Hepatocyte (in vitro differentiated cells): ENCODE results near the gene PARG. TPM values are rescaled to one million over a fixed set of nuclear protein-coding genes. Genes with fewer than 3 reads are reported as not detected.

ENCODE experiments used
- DNase-seq: peaks from one replicate; pipeline ENCODE4 v3.0.0-alpha.2; 2016; ENCODE audit warnings: low spot score
- H2AFZ ChIP-seq: fragments of 200-600 bp; sonication (generic); 2 replicates; pipeline ENCODE4 v1.6.0; 2016; ENCODE audit warnings: antibody characterized with exemption, mild to moderate bottlenecking
- H3K27ac ChIP-seq: fragments of 200-600 bp; sonication (generic); 2 replicates; pipeline ENCODE4 v1.5.1; 2016; ENCODE audit warnings: mild to moderate bottlenecking
- H3K27me3 ChIP-seq: fragments of 200-600 bp; sonication (generic); 2 replicates; pipeline ENCODE4 v1.6.1; 2016
- H3K36me3 ChIP-seq: fragments of 200-600 bp; sonication (generic); replicated peaks from 2 replicates; pipeline ENCODE4 v1.5.1; 2016; ENCODE audit warnings: low read depth; ENCODE audit not compliant: insufficient read depth
- H3K4me1 ChIP-seq: fragments of 200-600 bp; sonication (generic); 2 replicates; pipeline ENCODE4 v1.5.1; 2016; ENCODE audit warnings: mild to moderate bottlenecking, moderate library complexity; ENCODE audit not compliant: insufficient read depth
- H3K4me2 ChIP-seq: fragments of 200-600 bp; sonication (generic); 2 replicates; pipeline ENCODE4 v1.6.0; 2016
- H3K4me3 ChIP-seq: fragments of 200-600 bp; sonication (generic); 2 replicates; pipeline ENCODE4 v1.5.1; 2016; ENCODE audit warnings: mild to moderate bottlenecking
- H3K79me2 ChIP-seq: fragments of 200-600 bp; sonication (generic); 2 replicates; pipeline ENCODE4 v1.6.0; 2017; ENCODE audit warnings: mild to moderate bottlenecking
- H3K9me2 ChIP-seq: fragments of 200-600 bp; sonication (generic); replicated peaks from 2 replicates; pipeline ENCODE4 v1.6.0; 2017; ENCODE audit warnings: mild to moderate bottlenecking; ENCODE audit not compliant: insufficient read depth
- H3K9me3 ChIP-seq: fragments of 200-600 bp; sonication (generic); 2 replicates; pipeline ENCODE4 v1.5.1; 2016; ENCODE audit warnings: low read depth, mild to moderate bottlenecking
- H4K20me1 ChIP-seq: fragments of 200-600 bp; sonication (generic); 2 replicates; pipeline ENCODE4 v1.6.0; 2016; ENCODE audit warnings: mild to moderate bottlenecking; ENCODE audit not compliant: insufficient read depth, poor library complexity, severe bottlenecking
- EZH2 ChIP-seq: fragments of 200-600 bp; sonication (generic); IDR thresholded peaks from 2 replicates; pipeline ENCODE4 v1.6.1; 2016; ENCODE audit warnings: antibody characterized with exemption, mild to moderate bottlenecking, borderline replicate concordance
- EZH2phosphoT487 ChIP-seq: fragments of 200-600 bp; sonication (generic); IDR thresholded peaks from one replicate; pipeline ENCODE4 v1.6.1; 2018; ENCODE audit warnings: antibody characterized with exemption, mild to moderate bottlenecking, low read depth, moderate library complexity; ENCODE audit not compliant: unreplicated experiment, severe bottlenecking
- whole genome bisulfite sequencing: methylation state at CpG from one replicate; pipeline ENCODE4 v1.1.6; 2016; ENCODE audit warnings: low lambda C conversion rate; ENCODE audit errors: missing lambda C conversion rate; 5-methylcytosine and 5-hydroxymethylcytosine counted together
- polyA plus RNA-seq: library from polyadenylated mRNA; unstranded; fragments of >200 nt; fragmentation: Nextera tagmentation; extraction: Ambion mirVana; gene quantifications from 2 replicates; pipeline ENCODE4 v1.2.1, GENCODE V29; 2016
- total RNA-seq: library from RNA; depleted of rRNA; stranded (reverse); fragments of >200 nt; gene quantifications from 2 replicates; pipeline ENCODE4 v1.2.3, GENCODE V29; 2014
- TF ChIP-seq, protein P1 (sequence below): fragments of 200-600 bp; sonication (generic); IDR thresholded peaks from 2 replicates; pipeline ENCODE4 v1.5.1; 2016; ENCODE audit warnings: antibody characterized with exemption, mild to moderate bottlenecking; ENCODE audit not compliant: poor library complexity

The PARG gene
- total and polyA plus RNA-seq, 2 experiments from 2014 or later = 20.4 to 33.3 TPM

DNA sequence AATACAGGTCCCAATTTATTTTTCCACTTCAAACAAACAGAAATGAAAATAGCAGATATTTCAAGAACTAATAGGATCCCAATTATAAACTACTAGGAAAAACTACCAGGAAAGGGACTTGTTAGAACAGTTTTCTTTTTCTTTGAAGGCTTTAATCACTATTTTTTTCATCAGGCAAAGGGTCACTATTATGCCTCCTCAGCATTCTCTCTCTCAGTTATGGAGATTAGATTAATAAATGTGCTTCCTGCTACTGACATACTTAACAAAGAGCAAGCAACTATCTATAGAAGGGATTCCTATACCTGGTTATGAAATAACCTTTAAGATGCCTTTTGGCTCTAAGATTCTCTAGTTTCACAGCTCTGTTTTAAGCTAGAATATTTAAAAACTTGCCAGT is 108.7 kb downstream of the PARG start:
- H3K9me3 ChIP-seq = no peaks in the 10 kb centered on the region
- TF ChIP-seq EZH2phosphoT487 (no peak), EZH2 (no peak)
- TF ChIP-seq, protein P1, sequence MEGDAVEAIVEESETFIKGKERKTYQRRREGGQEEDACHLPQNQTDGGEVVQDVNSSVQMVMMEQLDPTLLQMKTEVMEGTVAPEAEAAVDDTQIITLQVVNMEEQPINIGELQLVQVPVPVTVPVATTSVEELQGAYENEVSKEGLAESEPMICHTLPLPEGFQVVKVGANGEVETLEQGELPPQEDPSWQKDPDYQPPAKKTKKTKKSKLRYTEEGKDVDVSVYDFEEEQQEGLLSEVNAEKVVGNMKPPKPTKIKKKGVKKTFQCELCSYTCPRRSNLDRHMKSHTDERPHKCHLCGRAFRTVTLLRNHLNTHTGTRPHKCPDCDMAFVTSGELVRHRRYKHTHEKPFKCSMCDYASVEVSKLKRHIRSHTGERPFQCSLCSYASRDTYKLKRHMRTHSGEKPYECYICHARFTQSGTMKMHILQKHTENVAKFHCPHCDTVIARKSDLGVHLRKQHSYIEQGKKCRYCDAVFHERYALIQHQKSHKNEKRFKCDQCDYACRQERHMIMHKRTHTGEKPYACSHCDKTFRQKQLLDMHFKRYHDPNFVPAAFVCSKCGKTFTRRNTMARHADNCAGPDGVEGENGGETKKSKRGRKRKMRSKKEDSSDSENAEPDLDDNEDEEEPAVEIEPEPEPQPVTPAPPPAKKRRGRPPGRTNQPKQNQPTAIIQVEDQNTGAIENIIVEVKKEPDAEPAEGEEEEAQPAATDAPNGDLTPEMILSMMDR = no peak

GRCh38 chr10:49831352-49832035 is 110.3 kb downstream of the PARG start:
- H3K27me3 ChIP-seq = no peaks in the 10 kb centered on the region
- TF ChIP-seq, protein P1 = no peak
- no peak for TF ChIP-seq EZH2
- no peak for TF ChIP-seq EZH2phosphoT487
- H3K79me2 ChIP-seq = no peaks in the 10 kb centered on the region
- H3K27ac ChIP-seq = no peak overlapping the region
- no peak overlapping the region for H3K4me3 ChIP-seq
- H3K4me2 ChIP-seq = no peak overlapping the region
- H3K9me3 ChIP-seq = no peaks in the 10 kb centered on the region
- no peak for DNase-seq
- peaks cover 2% of the 10 kb centered on the region for H3K4me1 ChIP-seq
- H3K36me3 ChIP-seq = no peaks in the 10 kb centered on the region
- H2AFZ ChIP-seq = no peak overlapping the region
- 77% methylated on average over 8 of the region's 8 CpGs for WGBS
- no peaks in the 10 kb centered on the region for H3K9me2 ChIP-seq
- H4K20me1 ChIP-seq = no peaks in the 10 kb centered on the region

More for the DNA sequence above, 108.7 kb downstream of the PARG start:
- Histone ChIP-seq H3K79me2 (no peaks in the 10 kb centered on the region), H3K4me1 (peaks cover 13% of the 10 kb centered on the region), H2AFZ (no peak overlapping the region), H4K20me1 (no peaks in the 10 kb centered on the region), H3K27me3 (no peaks in the 10 kb centered on the region), H3K36me3 (no peaks in the 10 kb centered on the region), H3K9me2 (no peaks in the 10 kb centered on the region), H3K27ac (no peak overlapping the region), H3K4me3 (no peak overlapping the region), H3K4me2 (no peak overlapping the region)
- DNase-seq = no peak

DNA sequence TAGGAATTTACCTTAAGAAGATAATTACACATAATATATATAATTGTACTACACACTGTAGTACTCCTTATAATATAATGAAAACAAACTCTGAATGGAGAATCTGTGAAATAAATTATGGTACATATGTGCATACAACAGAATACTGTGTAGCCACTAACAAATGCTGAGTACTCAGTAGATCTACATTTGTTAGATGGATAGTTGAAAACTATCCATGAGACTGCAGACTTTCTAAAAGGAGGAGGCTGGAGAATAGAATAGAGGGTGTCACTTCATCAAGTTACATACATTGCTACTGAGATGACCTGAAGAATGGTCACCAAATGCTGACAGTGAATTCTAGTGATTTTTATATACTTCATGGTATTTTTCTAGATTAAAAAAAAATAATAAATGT is 111.0 kb downstream of the PARG start:
- Histone ChIP-seq H2AFZ (no peak overlapping the region), H3K4me2 (no peak overlapping the region), H3K9me3 (no peaks in the 10 kb centered on the region), H3K9me2 (no peaks in the 10 kb centered on the region), H3K27me3 (no peaks in the 10 kb centered on the region), H3K4me3 (no peak overlapping the region), H3K4me1 (no peaks in the 10 kb centered on the region), H3K79me2 (no peaks in the 10 kb centered on the region), H3K27ac (no peak overlapping the region), H3K36me3 (no peaks in the 10 kb centered on the region), H4K20me1 (no peaks in the 10 kb centered on the region)
- DNase-seq = no peak
- TF ChIP-seq, protein P1 = no peak
- TF ChIP-seq EZH2 = no peak
- TF ChIP-seq EZH2phosphoT487 = no peak

GRCh38 chr10:49830016-49830415 is 111.8 kb downstream of the PARG start:
- H3K4me2 ChIP-seq = no peak overlapping the region
- H3K27ac ChIP-seq = no peak overlapping the region
- no peaks in the 10 kb centered on the region for H3K79me2 ChIP-seq
- H4K20me1 ChIP-seq = no peaks in the 10 kb centered on the region
- no peak for DNase-seq
- H3K27me3 ChIP-seq = no peaks in the 10 kb centered on the region
- H3K36me3 ChIP-seq = no peaks in the 10 kb centered on the region
- H3K4me3 ChIP-seq = no peak overlapping the region
- H3K9me3 ChIP-seq = no peaks in the 10 kb centered on the region
- TF ChIP-seq EZH2 (no peak), EZH2phosphoT487 (no peak)
- TF ChIP-seq, protein P1 = no peak
- H3K4me1 ChIP-seq = no peaks in the 10 kb centered on the region
- no peak overlapping the region for H2AFZ ChIP-seq
- no peaks in the 10 kb centered on the region for H3K9me2 ChIP-seq
- WGBS = 88% methylated on average over 3 of the region's 3 CpGs
